ENCODE data around the gene UBD.

Gene UBD

GRCh38 chr6:29559524-29560287 is at the start of gene UBD:
TSS of gene UBD (minus strand) at chr6:29559732. CDS start at chr6:29559701, 31 bp downstream.
- no peak for DNase-seq

- no peak for DNase-seq
These were observed 48.6 kb upstream of the UBD start for GRCh38 chr6:29608131-29608530.

- no peak for DNase-seq
These were observed 44.4 kb upstream of the UBD start for GRCh38 chr6:29603930-29604329.

DNA sequence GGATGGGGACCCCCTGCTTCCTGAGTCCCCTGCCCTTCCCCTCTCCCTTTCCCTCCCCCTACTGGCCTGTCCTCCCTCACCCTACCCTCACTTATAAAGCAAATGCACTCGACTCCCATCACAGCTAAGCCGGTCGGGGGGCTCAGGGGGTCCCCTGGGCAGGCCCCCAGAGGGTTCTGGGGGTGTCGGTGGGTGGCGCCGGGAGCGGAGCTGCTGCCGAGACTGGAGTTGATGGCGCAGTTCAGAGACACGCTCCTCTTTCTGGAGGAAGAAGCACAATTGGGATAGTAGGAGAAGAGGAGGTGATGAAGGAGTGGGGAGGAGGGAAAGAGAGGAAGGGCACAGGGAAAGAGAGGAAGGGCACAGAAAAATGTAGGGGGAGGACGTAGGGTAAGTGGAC is 43.9 kb upstream of the UBD start:
- DNase-seq: no peak

- peak; percentile 17 for DNase-seq
These were observed 43.2 kb upstream of the UBD start for GRCh38 chr6:29602564-29603361.

DNA sequence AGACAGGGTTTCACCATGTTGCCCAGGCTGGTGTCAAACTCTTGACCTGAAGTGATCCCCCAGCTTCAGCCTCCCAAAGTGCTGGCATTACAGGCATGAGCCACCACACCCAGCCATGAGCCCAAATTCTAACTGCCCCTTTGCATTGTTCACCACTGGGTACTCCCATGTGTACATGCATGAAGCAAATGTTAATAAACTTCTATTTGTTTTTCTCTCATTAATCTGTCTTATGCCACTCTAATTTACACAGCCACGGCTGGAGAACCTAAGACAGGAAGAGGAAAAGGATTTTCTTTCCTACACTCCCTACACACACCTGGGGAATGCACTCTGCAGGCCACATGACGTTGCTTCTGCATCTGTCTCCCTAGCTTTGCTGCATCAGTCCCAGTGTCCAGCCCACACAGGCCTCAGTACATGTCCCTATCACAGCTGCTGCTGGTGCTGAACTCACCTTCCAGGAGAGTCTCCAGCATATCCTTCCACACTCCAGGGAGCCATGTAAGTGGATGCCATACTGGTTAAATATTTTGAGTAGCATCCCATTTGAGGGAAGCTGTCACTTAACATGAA is 38.7 kb upstream of the UBD start:
- no peak for DNase-seq

DNA sequence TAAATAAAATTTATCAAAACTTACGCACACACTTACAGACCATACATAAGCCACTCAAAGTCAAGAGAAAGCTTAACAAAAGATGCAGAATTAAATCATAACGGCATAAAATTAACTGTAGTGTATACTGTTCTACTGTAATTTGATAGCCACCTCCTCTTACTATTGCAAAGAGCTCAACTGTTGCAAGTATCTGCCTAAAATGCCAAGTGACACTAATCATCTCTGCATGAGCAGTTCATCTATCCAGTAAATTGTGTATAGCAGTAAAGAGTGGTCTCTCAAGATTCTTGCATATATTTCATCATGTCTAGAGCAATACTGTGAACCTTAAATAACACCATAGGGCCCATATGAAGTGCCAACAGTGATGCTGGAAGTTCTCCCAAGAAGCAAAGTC is 37.7 kb upstream of the UBD start:
- no peak for DNase-seq

GRCh38 chr6:29596381-29596900 is 36.9 kb upstream of the UBD start:
- DNase-seq: no peak

DNA sequence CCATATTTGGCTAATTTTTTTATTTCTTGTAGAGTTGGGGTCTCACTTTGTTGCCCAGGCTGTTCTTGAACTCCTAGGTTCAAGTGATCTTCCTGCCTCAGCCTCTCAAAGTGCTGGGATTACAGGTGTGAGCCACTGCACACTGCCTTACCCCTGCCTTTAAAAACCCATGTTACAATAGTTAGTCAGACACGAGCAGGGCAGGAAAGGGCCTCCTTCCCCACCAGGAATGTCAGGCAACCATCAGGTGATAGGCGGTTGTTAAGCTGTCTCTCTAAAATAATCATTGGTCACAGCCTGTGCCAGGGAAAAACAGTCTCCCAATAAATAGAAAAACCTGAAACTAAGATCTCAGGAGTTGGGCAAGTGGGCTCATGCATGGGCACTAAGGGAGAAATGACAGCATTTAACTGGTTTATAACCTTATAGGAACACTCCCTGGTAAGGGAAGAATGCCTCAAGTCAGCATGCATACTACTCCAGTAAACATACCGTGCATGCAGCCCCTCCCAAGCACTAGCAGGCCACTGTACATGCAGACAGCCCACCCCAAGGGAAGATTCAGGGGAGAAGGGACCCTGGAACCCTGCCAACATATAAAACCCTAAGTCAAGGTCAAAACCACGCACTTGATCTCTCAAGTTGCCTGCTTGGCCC is 33.8 kb upstream of the UBD start:
- DNase-seq: no peak

DNA sequence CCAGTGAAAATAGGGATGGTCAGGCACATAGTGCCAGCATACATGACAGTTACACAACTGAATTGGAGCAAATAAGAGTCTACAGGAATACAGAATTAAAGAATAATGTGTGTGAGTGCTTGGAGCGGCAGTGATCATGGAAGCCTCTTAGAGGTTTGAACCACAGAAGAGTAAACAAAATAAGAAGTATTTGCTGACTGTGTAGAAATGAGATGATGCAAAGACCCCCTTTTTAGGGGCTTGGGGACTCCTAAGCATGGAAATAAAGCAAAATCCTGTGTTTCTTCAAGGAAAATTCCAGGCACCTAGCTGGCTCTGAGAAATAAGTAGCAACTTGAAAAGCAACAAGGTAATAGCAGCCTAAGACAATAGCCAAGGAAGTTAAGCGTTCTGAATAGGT is 32.1 kb upstream of the UBD start:
- DNase-seq: no peak

DNA sequence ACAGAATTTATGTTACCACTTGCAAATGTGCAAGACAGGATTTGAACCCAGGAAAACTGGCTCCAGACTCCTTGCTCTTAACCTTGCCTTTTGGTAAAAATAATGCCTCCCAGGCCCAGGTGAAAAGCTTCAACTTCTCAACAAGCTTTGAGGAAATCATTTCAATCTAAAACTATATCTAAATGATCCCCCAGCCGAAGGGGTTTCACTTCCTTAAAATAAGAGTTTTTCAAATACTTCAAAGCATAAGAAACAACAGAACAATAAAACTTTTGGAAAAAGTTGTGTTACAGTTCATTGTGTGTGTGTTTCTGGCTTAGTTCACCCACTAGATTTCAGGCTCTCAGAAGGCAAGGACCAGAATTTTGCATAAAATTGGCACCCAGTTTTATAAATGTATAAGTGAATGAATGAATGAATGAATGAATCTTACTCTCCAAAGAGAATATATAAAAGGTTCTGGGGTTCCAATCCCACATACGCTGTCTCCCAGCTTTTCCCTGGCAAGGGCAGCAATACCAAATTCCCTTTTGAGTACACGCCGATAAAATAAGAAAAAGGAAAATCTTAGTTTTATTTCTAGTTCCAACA is 30.8 kb upstream of the UBD start:
- no peak for DNase-seq

- peak; percentile 56 for DNase-seq
These were observed 30.0 kb upstream of the UBD start for GRCh38 chr6:29589423-29590048.

DNA sequence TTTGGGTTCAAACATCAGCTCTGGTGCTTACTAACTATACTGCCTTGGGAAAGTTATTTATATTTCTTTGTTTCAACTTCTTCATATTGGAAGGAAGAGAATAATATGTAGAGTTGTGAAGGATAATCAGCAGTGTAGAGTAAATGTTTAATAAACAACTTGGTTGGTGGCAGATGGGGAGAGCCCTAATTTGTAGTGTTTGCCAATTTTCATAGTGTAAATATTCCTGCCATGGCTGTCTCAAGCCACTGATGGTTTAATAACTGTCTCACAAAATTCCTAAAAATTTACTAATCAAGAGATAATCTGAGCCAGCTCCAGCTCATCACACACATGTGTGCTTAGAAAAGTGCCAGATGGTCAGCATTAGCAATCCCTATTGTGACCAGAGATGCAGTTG is 25.3 kb upstream of the UBD start, which contains the start of gene OR2H2:
Gene OR2H2, plus strand, starts transcription at position 301 of the 400 bp plus-strand sequence. CDS start 2,824 bp downstream, outside the sequence.
- no peak for DNase-seq

GRCh38 chr6:29577544-29577943 is 18.0 kb upstream of the UBD start:
- DNase-seq: no peak

DNA sequence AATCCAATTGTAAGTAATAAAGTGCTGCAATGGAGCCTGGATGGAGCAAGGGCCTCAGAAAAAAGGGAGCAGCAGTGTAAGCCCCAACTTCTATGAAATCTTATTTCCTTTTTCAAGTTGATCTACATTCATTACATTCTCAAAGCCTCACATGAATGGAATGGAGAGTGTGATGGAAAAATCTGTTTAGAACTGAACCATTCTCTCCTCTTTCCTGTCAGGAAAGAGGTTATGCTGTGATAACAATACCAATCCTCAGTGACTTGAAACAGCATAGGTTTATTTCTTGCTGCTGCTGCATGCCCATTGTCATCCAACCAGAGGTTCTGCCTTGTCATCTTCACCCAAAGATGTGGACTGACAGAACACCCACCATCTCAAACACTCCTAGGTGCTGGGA is 16.5 kb upstream of the UBD start:
- no peak for DNase-seq

- no peak for DNase-seq
These were observed 8.5 kb upstream of the UBD start for GRCh38 chr6:29567991-29568390.

GRCh38 chr6:29567541-29567940 is 8.0 kb upstream of the UBD start:
- DNase-seq: no peak

- no peak for DNase-seq
These were observed 7.3 kb upstream of the UBD start for GRCh38 chr6:29566856-29567255.

- no peak for DNase-seq
These were observed 5.3 kb upstream of the UBD start for GRCh38 chr6:29564875-29565274.

DNA sequence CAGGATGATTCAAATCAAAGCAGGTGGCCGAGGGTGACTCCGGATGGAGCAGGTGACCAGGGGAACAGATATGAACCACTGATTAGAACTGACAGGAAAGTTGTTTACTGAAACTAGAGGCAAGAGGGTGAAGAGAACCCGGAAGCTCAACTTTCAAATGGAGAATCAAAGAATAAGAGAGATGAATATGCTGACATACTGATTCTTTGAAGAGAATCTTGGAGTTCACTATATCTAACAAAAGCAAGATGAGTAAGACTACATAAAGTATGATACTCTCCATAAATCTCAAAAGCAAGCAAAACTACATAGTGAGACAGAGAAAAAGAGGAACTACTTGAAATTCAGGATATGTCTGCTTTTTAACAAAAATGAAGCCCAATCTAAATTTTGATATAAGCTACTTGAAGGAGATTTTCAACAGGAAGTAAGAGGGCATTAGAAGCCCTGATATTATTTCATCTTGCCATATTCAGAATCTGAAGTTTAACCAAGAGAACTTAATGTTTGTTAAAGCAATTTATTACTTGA is 4.0 kb upstream of the UBD start:
- DNase-seq: peak; percentile 3

DNA sequence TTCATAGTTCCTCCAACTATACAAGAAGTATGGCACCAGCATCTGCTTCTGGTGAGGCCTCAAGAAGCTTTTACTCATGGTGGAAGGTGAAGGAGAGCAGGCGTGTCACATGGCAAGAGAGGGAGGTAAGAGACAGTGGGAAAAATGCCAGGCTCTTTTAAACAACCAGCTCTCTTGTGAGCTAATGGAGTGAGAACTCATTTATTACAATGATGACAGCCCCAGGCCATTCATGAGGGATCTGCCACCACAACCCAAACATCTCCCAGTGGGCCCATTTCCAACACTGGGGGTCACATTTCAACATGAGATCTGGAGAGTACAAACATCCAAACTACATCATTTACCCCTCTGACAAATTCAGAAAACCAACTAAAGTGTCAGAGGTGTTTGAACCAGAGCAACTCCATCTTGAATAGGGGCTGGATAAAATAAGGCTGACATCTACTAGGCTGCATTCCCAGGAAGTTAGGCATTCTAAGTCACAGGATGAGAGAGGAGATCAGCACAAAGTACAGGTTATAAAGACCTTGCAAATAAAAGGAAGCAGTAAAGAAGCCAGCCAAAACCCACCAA is 2.2 kb upstream of the UBD start:
- DNase-seq: no peak

DNA sequence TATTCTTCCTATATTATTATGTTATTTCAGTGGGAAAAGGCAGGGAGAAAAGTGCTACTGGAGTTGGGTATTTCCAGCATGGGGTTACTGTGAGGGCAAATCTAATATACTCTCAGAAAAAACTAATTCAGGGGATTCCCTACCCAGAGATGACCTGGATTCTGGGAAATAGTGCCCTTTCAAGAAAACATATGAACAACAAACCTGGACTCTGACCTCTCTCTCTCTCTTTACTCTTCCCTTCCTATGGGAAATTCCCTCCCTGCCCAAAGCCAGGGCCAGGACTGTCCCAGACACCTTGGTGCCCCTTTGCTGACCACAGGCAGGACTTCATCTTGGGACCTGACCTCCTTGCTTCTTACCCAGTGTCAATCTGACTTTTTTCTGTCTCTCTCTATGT is 1.6 kb upstream of the UBD start:
- DNase-seq: no peak
